OCI-LY7 (cell line): Measurements from ENCODE around the gene CLSTN2. TPM values are rescaled to one million over a fixed set of nuclear protein-coding genes. Genes with fewer than 3 reads are reported as not detected.

ENCODE experiments used
- BruUV-seq: library from RNA; stranded (reverse); fragments of 400-500 nt; replicated peaks from 2 replicates; lab custom pipeline; 2021; lab: Mats Ljungman, UMichigan
- CTCF ChIA-PET: fragments of 300-600 bp; sonication (Branson Sonifier 250); formaldehyde crosslinking; loops from one replicate; lab custom pipeline; 2022; ENCODE audit warnings: antibody characterized with exemption; ENCODE audit not compliant: unreplicated experiment; lab: Charles Lee
- POLR2A ChIA-PET: fragments of 300-600 bp; sonication (Branson Sonifier 250); formaldehyde crosslinking; loops from one replicate; lab custom pipeline; 2022; ENCODE audit warnings: antibody characterized with exemption; lab: Charles Lee
- DNase-seq: peaks from one replicate; pipeline ENCODE4 v3.0.0-alpha.2; 2015; ENCODE audit warnings: low spot score
- H2AFZ ChIP-seq: fragments of 200-600 bp; sonication (generic), shearing (Covaris generic); 2 replicates; pipeline ENCODE4 v1.6.1; 2014; ENCODE audit warnings: mild to moderate bottlenecking, antibody characterized with exemption, low read length, moderate library complexity
- H3K27ac ChIP-seq: fragments of 200-600 bp; sonication (generic); 2 replicates; pipeline ENCODE4 v1.5.1; 2014; ENCODE audit warnings: mixed run types, low read depth, mild to moderate bottlenecking, moderate library complexity, low read length, inconsistent platforms; ENCODE audit not compliant: poor library complexity, severe bottlenecking
- H3K36me3 ChIP-seq: fragments of 200-600 bp; sonication (generic); 2 replicates; pipeline ENCODE4 v1.6.1; 2014; ENCODE audit warnings: mild to moderate bottlenecking, antibody characterized with exemption, low read length, moderate library complexity, mixed read lengths; ENCODE audit not compliant: insufficient read depth
- H3K4me1 ChIP-seq: fragments of 200-600 bp; sonication (generic); 2 replicates; pipeline ENCODE4 v1.5.1; 2014; ENCODE audit warnings: mild to moderate bottlenecking, low read length; ENCODE audit not compliant: insufficient read depth, poor library complexity, severe bottlenecking
- H3K4me2 ChIP-seq: fragments of 200-600 bp; sonication (generic); 2 replicates; pipeline ENCODE4 v1.6.1; 2014; ENCODE audit warnings: mild to moderate bottlenecking, low read length
- H3K4me3 ChIP-seq: fragments of 200-600 bp; sonication (generic); 2 replicates; pipeline ENCODE4 v1.5.1; 2014; ENCODE audit warnings: mild to moderate bottlenecking, low read depth, low read length; ENCODE audit not compliant: poor library complexity, severe bottlenecking
- H3K79me2 ChIP-seq: fragments of 200-600 bp; sonication (generic); 2 replicates; pipeline ENCODE4 v1.6.1; 2016; ENCODE audit warnings: low read depth, mild to moderate bottlenecking, low read length, moderate library complexity, mixed read lengths; ENCODE audit not compliant: insufficient read depth
- H3K9me2 ChIP-seq: fragments of 200-600 bp; sonication (generic); 2 replicates; pipeline ENCODE4 v1.6.1; 2016; ENCODE audit warnings: mild to moderate bottlenecking, low read length, mixed read lengths; ENCODE audit not compliant: insufficient read depth
- H3K9me3 ChIP-seq: fragments of 200-600 bp; sonication (generic); 2 replicates; pipeline ENCODE4 v1.6.1; 2014; ENCODE audit warnings: mild to moderate bottlenecking, mixed run types, low read length, mixed read lengths
- H4K20me1 ChIP-seq: fragments of 200-600 bp; sonication (generic); 2 replicates; pipeline ENCODE4 v1.6.1; 2014; ENCODE audit warnings: mild to moderate bottlenecking, antibody characterized with exemption, low read length, moderate library complexity, mixed read lengths; ENCODE audit not compliant: insufficient read depth
- EZH2phosphoT487 ChIP-seq: fragments of 200-600 bp; sonication (generic); IDR thresholded peaks from 2 replicates; pipeline ENCODE4 v1.6.1; 2018; ENCODE audit warnings: low read depth, borderline replicate concordance, mild to moderate bottlenecking, mixed run types, antibody characterized with exemption, low read length, moderate library complexity, mixed read lengths
- intact Hi-C: fragments of 100-400 bp; cut with micrococcal nuclease; formaldehyde crosslinking; loops from one replicate; pipeline ENCODE4 v1.10.0; 2022; ENCODE audit not compliant: unreplicated experiment
- total RNA-seq, 2 experiments: library from RNA; depleted of rRNA in 1 of 2; stranded (reverse); fragments of >200 nt in 1 of 2; shearing (Covaris generic) in 1 of 2; gene quantifications; 2 replicates each; pipeline ENCODE4 v1.2.3, GENCODE V29; 2014 to 2022
- TF ChIP-seq, protein P1 (sequence below): fragments of 200-600 bp; sonication (generic); conservative IDR thresholded peaks from 2 replicates; pipeline ENCODE4 v1.5.1; 2014; ENCODE audit warnings: mild to moderate bottlenecking, antibody characterized with exemption, low read length, moderate library complexity, mixed read lengths

CLSTN2 gene
- total RNA-seq, 2 experiments from 2014 or later, result not detected

DNA sequence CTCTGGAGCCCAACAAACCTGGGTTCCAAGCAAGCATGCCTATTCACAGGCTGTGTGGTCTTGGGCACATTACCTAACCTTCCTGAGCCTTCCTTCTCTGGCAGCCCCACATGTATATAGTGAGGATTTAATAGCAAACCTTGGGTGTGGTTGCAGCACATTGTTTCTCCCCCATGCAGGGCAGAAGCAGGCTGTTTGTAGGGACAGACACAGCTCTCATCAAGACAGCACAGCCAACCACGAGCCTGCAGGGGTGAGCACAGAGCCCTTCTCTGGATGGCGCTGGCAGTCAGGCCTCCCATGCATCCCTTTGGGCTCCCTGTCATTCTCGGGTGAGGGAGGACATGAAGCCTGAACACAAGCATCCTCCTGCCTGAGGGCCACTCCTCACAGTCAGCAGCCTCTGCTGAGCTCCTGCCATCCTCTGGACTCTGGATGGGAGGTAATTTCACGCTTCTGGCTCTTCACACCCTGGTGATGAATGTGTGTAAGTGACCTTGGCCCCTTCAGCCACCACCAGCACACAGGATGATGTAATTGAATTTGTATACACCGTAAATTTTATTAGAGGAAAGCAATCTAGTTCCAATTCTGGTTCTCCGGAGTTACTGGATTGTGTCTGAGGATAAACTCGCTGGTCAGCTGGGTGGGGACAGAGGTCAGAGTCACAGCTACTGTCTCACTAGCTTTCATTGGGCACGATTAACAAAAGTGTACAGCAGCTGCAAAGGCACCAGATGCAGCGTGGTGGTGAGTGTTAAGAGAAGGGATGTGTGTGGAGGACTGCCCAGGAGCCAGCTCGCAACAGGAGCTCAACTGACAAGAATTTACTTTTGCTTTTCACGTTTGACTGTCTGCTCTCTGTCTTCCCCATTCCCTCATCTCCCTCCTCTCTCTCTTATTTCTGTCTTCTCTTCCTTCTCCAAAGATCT is 118.1 kb downstream of the CLSTN2 start:
- H3K9me2 ChIP-seq, result no peaks in the 10 kb centered on the region
- no peaks in the 10 kb centered on the region for H3K36me3 ChIP-seq
- H3K27ac ChIP-seq, result no peak overlapping the region
- TF ChIP-seq EZH2phosphoT487, result no peak
- TF ChIP-seq, protein P1, sequence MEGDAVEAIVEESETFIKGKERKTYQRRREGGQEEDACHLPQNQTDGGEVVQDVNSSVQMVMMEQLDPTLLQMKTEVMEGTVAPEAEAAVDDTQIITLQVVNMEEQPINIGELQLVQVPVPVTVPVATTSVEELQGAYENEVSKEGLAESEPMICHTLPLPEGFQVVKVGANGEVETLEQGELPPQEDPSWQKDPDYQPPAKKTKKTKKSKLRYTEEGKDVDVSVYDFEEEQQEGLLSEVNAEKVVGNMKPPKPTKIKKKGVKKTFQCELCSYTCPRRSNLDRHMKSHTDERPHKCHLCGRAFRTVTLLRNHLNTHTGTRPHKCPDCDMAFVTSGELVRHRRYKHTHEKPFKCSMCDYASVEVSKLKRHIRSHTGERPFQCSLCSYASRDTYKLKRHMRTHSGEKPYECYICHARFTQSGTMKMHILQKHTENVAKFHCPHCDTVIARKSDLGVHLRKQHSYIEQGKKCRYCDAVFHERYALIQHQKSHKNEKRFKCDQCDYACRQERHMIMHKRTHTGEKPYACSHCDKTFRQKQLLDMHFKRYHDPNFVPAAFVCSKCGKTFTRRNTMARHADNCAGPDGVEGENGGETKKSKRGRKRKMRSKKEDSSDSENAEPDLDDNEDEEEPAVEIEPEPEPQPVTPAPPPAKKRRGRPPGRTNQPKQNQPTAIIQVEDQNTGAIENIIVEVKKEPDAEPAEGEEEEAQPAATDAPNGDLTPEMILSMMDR, result no peak
- no peak for DNase-seq
- no peak overlapping the region for H3K4me2 ChIP-seq
- no peaks in the 10 kb centered on the region for H3K9me3 ChIP-seq
- no peaks in the 10 kb centered on the region for H3K79me2 ChIP-seq
- H3K4me1 ChIP-seq, result no peaks in the 10 kb centered on the region
- BruUV-seq, result no TSS peak
- ChIA-PET CTCF (no interaction called here), POLR2A (interaction anchor here (0.6 kb wide), 2 partner anchors 93 to 97 kb away, joined by 3 read pairs; no protein-coding TSS in a partner anchor)
- H4K20me1 ChIP-seq, result no peaks in the 10 kb centered on the region
- no peak overlapping the region for H2AFZ ChIP-seq
- no peak overlapping the region for H3K4me3 ChIP-seq
- intact Hi-C loops, result no loop called here

DNA sequence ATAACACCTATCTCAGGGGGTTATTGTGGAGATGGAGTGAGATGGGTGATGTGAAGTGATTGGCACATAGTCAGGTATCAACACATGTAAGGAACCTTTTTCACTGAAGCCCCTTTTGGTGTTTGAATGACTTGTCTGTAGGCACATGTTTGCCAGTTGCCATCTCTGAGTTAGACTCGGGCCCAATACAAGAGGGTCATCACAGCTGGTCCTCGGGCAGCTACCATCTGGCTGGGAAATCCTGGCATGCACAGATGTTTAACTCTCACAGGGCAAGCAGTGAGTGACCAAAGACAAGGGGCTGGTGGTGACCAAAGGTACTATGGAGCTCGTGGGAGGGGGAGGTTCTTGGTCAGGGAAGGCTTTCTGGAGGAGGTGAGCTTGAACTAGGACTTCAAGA is 118.8 kb downstream of the CLSTN2 start:
- TF ChIP-seq, protein P1, result no peak
- no peak for TF ChIP-seq EZH2phosphoT487
- Histone ChIP-seq H4K20me1 (no peaks in the 10 kb centered on the region), H2AFZ (no peak overlapping the region), H3K4me3 (no peak overlapping the region), H3K36me3 (no peaks in the 10 kb centered on the region), H3K27ac (no peak overlapping the region), H3K9me2 (no peaks in the 10 kb centered on the region), H3K9me3 (no peaks in the 10 kb centered on the region), H3K79me2 (no peaks in the 10 kb centered on the region), H3K4me1 (no peaks in the 10 kb centered on the region), H3K4me2 (no peak overlapping the region)
- ChIA-PET POLR2A (no interaction called here), CTCF (no interaction called here)
- no TSS peak for BruUV-seq
- DNase-seq, result no peak
- intact Hi-C loops, result no loop called here
